ENCODE data around the gene MIER2.

- TF ChIP-seq CTCF (IDR thresholded peaks at IDR 0.05; ENCODE audit: low read depth, low read length, missing input control) (no peak), GABPA (IDR thresholded peaks at IDR 0.05 in 1 of 2, conservative IDR thresholded peaks at IDR 0.05 in 1 of 2) (no peak), TAF1 (conservative IDR thresholded peaks at IDR 0.05) (no peak), ZBTB33 (IDR thresholded peaks at IDR 0.05) (no peak), EGR1 (IDR thresholded peaks at IDR 0.05; ENCODE audit: low read depth in 2 of 2) (no peak), JUND (IDR thresholded peaks at IDR 0.05) (no peak), YY1 (IDR thresholded peaks at IDR 0.05) (no peak), RAD21 (IDR thresholded peaks at IDR 0.05) (no peak), SP1 (IDR thresholded peaks at IDR 0.05) (no peak)
Measured at GRCh38 chr19:269241-269640, 75.4 kb downstream of the MIER2 start.

All from liver (tissue), 3 donors.